ENCODE measurements around the gene ANK3.

Gene ANK3

DNA sequence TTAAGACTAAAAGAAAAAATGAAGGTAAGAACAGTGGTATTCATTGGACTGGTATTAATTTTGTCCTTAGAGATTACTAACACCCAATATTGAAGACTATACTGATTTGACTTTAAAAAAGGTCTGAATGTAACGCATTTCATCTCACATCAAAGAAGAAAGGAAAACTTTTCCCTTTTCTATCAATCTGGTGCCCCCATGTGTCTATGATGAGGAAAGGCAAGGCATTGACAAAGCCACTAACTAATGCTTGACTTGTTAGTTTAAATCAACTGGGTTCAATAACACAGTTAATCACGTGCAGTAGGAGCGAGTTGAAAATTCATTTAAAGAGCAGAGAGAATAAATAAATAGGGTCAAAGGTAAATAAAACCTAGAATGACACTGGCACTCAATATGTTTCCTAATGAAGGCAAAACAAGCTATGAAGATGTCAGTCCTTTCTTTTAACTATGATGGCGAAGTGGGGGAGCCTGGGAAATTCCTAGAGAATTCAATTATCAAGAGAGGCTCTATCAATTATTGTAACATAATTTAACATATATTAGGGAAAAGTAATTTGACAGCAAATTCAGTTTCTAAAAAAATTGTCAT, 180.9 kb downstream of the ANK3 start:
- no peak overlapping the region for H3K4me3 ChIP-seq (replicated peaks in 1 of 2; ENCODE audit: low read depth in 2 of 2, low read length in 2 of 2)
- TF ChIP-seq, protein P1, sequence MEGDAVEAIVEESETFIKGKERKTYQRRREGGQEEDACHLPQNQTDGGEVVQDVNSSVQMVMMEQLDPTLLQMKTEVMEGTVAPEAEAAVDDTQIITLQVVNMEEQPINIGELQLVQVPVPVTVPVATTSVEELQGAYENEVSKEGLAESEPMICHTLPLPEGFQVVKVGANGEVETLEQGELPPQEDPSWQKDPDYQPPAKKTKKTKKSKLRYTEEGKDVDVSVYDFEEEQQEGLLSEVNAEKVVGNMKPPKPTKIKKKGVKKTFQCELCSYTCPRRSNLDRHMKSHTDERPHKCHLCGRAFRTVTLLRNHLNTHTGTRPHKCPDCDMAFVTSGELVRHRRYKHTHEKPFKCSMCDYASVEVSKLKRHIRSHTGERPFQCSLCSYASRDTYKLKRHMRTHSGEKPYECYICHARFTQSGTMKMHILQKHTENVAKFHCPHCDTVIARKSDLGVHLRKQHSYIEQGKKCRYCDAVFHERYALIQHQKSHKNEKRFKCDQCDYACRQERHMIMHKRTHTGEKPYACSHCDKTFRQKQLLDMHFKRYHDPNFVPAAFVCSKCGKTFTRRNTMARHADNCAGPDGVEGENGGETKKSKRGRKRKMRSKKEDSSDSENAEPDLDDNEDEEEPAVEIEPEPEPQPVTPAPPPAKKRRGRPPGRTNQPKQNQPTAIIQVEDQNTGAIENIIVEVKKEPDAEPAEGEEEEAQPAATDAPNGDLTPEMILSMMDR (IDR thresholded peaks at IDR 0.05; ENCODE audit: low read depth, low read length): peak; percentile 81
- peak; percentile 63 to 72 for DNase-seq (ENCODE audit: low read depth in 2 of 2)

DNA sequence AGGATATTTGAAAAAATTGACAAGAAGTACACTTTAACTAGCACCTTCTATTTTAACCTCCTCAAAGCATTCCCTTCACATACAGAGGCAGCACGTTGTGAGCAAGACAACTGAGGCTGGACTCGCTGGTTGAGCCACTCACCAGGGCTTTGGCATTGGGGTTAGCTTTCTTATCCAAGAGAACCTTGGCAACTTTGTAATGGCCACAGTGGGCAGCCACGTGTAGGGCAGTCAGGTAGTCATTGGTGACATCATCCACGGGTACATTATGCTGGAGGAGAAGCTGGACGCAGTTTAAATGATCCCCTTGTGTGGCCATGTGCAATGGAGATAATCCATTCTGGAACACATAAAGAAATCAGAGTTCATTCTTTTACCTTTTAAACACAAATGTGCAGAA, 181.8 kb downstream of the ANK3 start:
- no peak for DNase-seq (ENCODE audit: low read depth in 2 of 2)
- TF ChIP-seq, protein P1 (IDR thresholded peaks at IDR 0.05; ENCODE audit: low read depth, low read length): no peak

DNA sequence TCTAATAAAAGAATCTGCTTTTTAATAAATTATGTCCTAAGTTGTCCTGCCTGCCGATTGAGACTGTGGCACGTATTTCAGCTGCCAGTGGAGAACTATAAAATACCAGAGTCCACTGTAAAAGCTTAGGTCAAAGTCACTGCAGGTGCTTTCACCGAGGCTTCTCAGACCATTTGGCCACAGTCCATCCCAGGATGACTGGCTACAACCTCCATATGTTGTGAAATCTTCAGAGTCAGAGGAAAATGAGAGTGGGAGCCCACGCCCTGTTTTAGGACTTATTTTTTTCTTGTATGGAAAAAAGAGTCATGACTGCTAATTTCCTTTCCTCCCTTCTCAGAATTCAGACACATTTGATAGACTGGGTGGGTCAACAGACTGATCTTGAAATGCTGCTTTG, 182.9 kb downstream of the ANK3 start:
- TF ChIP-seq, protein P1 (IDR thresholded peaks at IDR 0.05; ENCODE audit: low read depth, low read length): no peak
- H3K4me3 ChIP-seq (replicated peaks in 1 of 2; ENCODE audit: low read depth in 2 of 2, low read length in 2 of 2): no peak overlapping the region
- peak; percentile 29 to 81 for DNase-seq (ENCODE audit: low read depth in 2 of 2)

More for the DNA sequence above, 181.8 kb downstream of the ANK3 start:
- no peak overlapping the region for H3K4me3 ChIP-seq (replicated peaks in 1 of 2; ENCODE audit: low read depth in 2 of 2, low read length in 2 of 2)

DNA sequence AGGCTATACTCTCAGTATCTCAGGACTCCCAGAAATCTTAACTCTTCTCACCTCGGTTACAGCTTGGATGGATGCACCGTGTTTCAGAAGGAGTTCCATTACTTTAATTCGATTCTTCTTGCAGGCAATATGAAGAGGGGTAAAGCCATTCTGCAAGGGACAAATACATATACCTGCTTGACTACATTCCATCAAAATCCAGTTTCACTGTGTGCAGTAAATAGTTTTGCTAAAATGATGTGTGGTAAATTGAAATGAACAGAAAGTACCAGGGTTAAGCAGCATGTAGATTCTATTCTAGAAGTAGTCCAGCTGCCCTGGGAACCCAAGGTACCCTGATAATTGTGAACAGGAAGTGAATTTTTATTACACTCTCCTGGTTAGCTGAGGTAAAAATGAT, 183.9 kb downstream of the ANK3 start:
- no peak overlapping the region for H3K4me3 ChIP-seq (replicated peaks in 1 of 2; ENCODE audit: low read depth in 2 of 2, low read length in 2 of 2)
- TF ChIP-seq, protein P1 (IDR thresholded peaks at IDR 0.05; ENCODE audit: low read depth, low read length): no peak
- DNase-seq (ENCODE audit: low read depth in 2 of 2): no peak

DNA sequence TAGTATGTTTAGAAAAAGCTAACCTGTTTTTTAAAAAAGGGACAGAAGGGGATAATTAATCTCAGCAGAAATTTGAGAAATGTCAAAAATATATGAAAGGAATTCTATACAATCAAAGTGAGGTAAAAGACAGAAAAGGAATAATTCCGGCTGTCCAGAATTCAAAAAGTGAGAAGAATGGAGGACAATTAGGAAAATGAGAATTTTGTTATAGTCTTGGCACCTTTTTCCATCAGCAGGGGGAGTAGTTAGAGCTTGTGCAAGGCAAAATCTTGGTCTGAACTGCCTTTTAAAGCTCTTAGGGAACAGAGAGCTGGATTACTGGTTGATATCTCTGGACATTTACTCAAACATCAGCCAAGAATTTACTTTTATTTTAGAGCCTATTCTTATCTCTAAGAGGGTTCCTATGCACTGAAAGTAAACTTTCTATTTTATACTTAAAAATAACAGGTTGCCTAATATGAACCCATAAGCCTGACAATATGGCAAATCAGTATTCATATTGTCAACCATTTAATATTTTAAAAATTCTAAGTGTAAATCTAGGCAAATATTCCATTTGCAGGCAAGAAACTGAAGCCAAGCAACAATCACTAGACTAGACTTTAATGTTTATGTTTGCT, 185.6 kb downstream of the ANK3 start:
- no peak overlapping the region for H3K4me3 ChIP-seq (replicated peaks in 1 of 2; ENCODE audit: low read depth in 2 of 2, low read length in 2 of 2)
- peak; percentile 67 to 73 for DNase-seq (ENCODE audit: low read depth in 2 of 2)
- TF ChIP-seq, protein P1 (IDR thresholded peaks at IDR 0.05; ENCODE audit: low read depth, low read length): peak; percentile 73

DNA sequence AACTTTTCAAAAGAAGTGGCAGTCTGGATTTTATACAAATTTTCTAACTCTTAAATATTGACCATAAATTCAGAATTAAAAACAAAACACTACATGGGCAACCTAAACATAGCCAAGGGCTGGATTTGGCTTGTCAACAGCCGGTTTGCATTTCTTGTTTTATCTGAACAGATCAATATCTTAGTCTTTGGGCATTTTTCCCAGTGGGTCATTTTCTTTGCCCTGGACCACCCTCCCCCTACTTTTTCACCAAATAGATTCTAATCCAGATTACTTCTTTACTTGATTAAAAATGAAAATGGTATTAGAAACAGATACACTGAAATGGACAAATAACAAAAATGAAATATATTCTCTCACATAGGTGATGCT, 189.0 kb downstream of the ANK3 start:
- H3K4me3 ChIP-seq (replicated peaks in 1 of 2; ENCODE audit: low read depth in 2 of 2, low read length in 2 of 2): no peak overlapping the region
- DNase-seq (ENCODE audit: low read depth in 2 of 2): no peak
- TF ChIP-seq, protein P1 (IDR thresholded peaks at IDR 0.05; ENCODE audit: low read depth, low read length): no peak
